ACC112 (cell line): ENCODE data around the gene MAP3K5.
"Not testable (repeated sequence)": the region's sequence is repeated elsewhere in the genome, so short reads cannot be mapped to it uniquely, and the experiment has no call there.

Source experiments
- H2AFZ ChIP-seq: fragments of 200-600 bp; sonication (generic); one replicate; pipeline ENCODE4 v1.6.0; 2017; ENCODE audit warnings: antibody characterized with exemption, low read length; ENCODE audit not compliant: unreplicated experiment
- H3K27ac ChIP-seq: fragments of 200-600 bp; sonication (generic); 2 replicates; pipeline ENCODE4 v1.5.1; 2014; ENCODE audit warnings: low read depth, mild to moderate bottlenecking, antibody characterized with exemption, low read length, moderate library complexity
- H3K27me3 ChIP-seq: fragments of 200-600 bp; sonication (generic); 2 replicates; pipeline ENCODE4 v1.6.1; 2014; ENCODE audit warnings: mild to moderate bottlenecking, antibody characterized with exemption, low read length, moderate library complexity, mixed read lengths; ENCODE audit not compliant: insufficient read depth
- H3K36me3 ChIP-seq: fragments of 200-600 bp; sonication (generic); 2 replicates; pipeline ENCODE4 v1.6.1; 2016; ENCODE audit warnings: mild to moderate bottlenecking, antibody characterized with exemption, low read length, moderate library complexity, mixed read lengths; ENCODE audit not compliant: insufficient read depth
- H3K4me1 ChIP-seq: fragments of 200-600 bp; sonication (generic); one replicate; pipeline ENCODE4 v1.6.1; 2016; ENCODE audit warnings: low read length, mixed read lengths; ENCODE audit not compliant: insufficient read depth, unreplicated experiment, control insufficient read depth
- H3K4me3 ChIP-seq: fragments of 200-600 bp; sonication (generic); 2 replicates; pipeline ENCODE4 v1.5.1; 2014; ENCODE audit warnings: mild to moderate bottlenecking, low read depth, low read length
- H3K79me2 ChIP-seq: fragments of 200-600 bp; sonication (generic); one replicate; pipeline ENCODE4 v1.6.0; 2016; ENCODE audit warnings: low read length; ENCODE audit not compliant: control insufficient read depth, unreplicated experiment, insufficient read depth

MAP3K5 gene

DNA sequence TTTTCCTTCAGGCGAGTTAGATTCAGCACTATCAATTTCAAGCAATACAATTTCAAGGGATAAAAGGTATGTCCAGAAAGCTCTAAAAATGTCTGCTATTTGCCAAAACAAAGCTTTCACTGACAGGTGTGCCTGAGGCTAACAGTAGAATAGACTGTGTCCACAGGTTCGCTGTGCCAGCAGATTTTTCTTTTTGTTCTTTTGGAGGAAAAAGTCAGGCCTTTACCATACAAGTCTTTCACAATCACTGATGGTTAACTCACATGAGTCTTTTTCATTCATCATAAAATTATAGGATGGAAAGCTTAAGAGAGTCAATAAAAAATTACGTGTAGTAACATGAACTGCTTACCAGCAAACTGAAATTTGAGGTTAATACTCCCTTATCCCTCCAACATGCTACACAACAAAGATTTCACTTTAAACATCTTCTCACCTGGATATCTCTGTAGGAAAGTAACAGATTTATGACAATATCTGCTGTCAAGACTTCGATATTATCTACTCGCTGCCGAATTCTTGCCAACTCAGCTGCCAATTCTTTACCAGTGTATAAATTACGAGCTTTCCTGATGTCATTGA, 95.4 kb downstream of the MAP3K5 start:
- no peak overlapping the region for H3K4me3 ChIP-seq
- no peak overlapping the region for H2AFZ ChIP-seq
- no peaks in the 10 kb centered on the region for H3K27me3 ChIP-seq
- H3K36me3 ChIP-seq: 0 out of 2 replicates have a peak, but pooled peaks cover 4% of the 10 kb centered on the region
- no peaks in the 10 kb centered on the region for H3K4me1 ChIP-seq
- H3K27ac ChIP-seq: no peak overlapping the region
- no peaks in the 10 kb centered on the region for H3K79me2 ChIP-seq

DNA sequence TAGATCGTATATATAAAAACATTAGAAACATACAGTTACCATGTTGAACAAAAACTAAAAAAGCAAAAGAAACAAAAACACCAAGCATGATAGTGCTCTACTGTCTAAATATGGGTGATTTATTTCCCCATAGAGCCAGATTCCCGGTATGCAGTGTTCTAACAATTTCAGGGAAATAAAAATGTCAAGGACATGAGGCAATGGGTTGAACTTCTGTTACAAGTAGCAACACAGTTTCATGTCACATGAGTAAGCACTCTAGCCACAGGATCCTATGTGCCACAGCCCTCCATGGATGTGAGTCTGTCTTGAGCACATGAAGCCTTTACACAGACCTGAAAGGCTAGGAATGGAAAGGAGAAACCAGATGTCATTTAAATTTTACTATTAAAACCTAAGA, 96.0 kb downstream of the MAP3K5 start:
- no peaks in the 10 kb centered on the region for H3K27me3 ChIP-seq
- no peak overlapping the region for H3K27ac ChIP-seq
- H3K79me2 ChIP-seq: no peaks in the 10 kb centered on the region
- H3K36me3 ChIP-seq: 0 out of 2 replicates have a peak, but pooled peaks cover 4% of the 10 kb centered on the region
- H3K4me1 ChIP-seq: no peaks in the 10 kb centered on the region
- no peak overlapping the region for H2AFZ ChIP-seq
- no peak overlapping the region for H3K4me3 ChIP-seq

DNA sequence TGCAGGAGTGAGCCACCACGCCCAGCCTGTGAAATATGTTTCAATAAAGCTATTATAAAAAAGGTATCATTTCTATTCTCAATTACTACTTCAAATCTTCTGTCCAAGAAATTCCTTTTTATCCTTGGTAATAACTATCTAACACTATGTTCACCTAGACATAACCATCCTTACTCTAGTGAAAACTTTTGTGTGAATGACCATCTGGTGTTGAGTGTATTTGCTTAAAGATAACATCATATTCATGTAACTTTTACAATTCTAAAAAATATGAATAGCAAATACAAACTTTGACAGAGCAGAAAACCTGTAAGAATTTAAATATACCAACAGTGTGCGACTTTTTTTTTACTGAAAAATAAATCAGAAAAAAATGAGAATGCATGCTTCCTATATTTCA, 96.9 kb downstream of the MAP3K5 start:
- H2AFZ ChIP-seq: no peak overlapping the region
- no peaks in the 10 kb centered on the region for H3K4me1 ChIP-seq
- no peak overlapping the region for H3K27ac ChIP-seq
- H3K79me2 ChIP-seq: no peaks in the 10 kb centered on the region
- H3K36me3 ChIP-seq: 0 out of 2 replicates have a peak, but pooled peaks cover 4% of the 10 kb centered on the region
- H3K27me3 ChIP-seq: no peaks in the 10 kb centered on the region
- H3K4me3 ChIP-seq: no peak overlapping the region

DNA sequence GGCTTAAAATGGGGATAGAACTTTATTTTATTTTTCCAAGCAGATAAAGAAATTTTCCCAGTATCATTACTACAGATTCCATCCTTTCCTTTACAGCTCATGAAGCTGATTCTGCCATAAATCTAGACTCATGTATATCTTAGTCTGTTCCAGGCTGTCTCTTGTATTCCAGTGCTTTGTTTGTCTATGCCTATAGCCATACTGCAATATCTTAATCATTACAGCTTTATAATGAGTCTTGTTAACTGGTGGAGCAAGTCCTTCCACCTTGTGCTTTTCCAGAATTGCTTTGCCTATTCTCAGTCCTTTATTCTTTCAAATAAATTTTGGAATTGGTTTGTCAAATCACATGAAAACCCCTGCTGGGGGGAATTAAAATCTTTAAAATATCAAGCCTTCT, 99.2 kb downstream of the MAP3K5 start:
- no peak overlapping the region for H3K4me3 ChIP-seq
- H3K27me3 ChIP-seq: no peaks in the 10 kb centered on the region
- H3K27ac ChIP-seq: no peak overlapping the region
- 0 out of 2 replicates have a peak, but pooled peaks cover 4% of the 10 kb centered on the region for H3K36me3 ChIP-seq
- no peaks in the 10 kb centered on the region for H3K4me1 ChIP-seq
- H2AFZ ChIP-seq: no peak overlapping the region
- no peaks in the 10 kb centered on the region for H3K79me2 ChIP-seq

DNA sequence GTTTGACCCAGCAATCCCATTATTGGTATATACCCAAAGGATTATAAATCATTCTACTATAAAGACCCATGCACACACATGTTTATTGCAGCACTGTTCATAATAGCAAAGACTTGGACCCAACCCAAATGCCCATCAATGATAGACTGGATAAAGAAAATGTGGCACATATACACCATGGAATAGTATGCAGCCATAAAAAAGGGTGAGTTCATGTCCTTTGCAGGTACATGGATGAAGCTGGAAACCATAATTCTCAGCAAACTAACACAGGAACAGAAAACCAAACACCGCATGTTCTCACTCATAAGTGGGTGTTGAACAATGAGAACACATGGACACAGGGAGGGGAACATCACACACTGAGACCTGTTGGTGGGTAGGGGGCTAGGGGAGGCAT, 104.4 kb downstream of the MAP3K5 start:
- H2AFZ ChIP-seq, H3K79me2 ChIP-seq, H3K36me3 ChIP-seq, H3K4me3 ChIP-seq, H3K27me3 ChIP-seq, H3K27ac ChIP-seq: not testable (repeated sequence)
- H3K4me1 ChIP-seq: peaks cover 19% of the 10 kb centered on the region

DNA sequence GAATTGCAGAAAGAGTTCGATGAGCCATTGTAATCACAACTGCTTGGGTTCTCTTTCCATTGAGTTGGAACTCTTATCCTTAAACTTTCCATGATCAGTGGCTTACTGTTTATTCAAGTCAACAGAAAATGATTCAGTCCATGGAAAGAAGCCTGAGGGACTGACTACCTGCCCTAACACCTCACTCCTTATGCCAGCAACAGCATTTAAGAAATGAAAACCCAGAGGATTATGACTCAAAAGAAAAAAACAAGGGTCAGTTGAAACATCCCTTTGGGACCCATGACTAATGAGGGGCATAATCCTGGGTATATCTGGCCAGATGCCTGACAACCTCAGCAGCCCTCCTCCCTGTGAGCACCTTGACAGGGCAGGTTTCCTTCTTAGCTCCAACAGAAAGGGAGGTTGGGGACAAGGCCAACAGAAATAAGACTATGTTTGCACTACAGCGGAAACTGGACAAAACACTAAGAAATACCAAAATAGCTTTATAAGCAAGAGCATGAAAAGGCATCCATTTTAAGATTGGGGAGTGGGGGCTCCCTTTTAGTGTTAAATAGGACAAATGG, 106.7 kb downstream of the MAP3K5 start:
- Histone ChIP-seq H2AFZ (no peak overlapping the region), H3K4me3 (no peak overlapping the region), H3K27ac (no peak overlapping the region), H3K36me3 (no peaks in the 10 kb centered on the region), H3K27me3 (no peaks in the 10 kb centered on the region), H3K4me1 (peaks cover 19% of the 10 kb centered on the region), H3K79me2 (no peaks in the 10 kb centered on the region)

DNA sequence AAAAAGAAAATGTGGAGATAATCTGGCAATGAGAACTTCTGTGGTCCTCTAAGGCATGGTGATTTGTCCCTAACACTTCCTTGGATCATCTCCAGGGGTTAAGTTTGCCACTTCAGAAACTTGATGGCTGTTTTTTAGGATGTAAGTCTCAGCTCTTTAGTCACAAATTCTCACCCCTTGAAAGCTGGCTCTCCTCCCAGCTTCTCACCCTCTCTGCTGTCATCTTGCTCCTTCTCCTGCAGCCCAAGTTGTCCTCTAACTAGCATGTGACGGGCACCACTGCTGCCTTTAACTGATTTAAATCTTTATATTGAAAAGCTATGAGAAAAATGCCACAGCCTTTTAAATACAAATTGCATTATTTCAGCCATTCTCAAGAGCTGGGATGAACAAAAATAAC, 107.8 kb downstream of the MAP3K5 start:
- H3K4me3 ChIP-seq: no peak overlapping the region
- H3K4me1 ChIP-seq: peaks cover 19% of the 10 kb centered on the region
- no peaks in the 10 kb centered on the region for H3K36me3 ChIP-seq
- no peaks in the 10 kb centered on the region for H3K27me3 ChIP-seq
- H3K27ac ChIP-seq: no peak overlapping the region
- no peaks in the 10 kb centered on the region for H3K79me2 ChIP-seq
- H2AFZ ChIP-seq: no peak overlapping the region

DNA sequence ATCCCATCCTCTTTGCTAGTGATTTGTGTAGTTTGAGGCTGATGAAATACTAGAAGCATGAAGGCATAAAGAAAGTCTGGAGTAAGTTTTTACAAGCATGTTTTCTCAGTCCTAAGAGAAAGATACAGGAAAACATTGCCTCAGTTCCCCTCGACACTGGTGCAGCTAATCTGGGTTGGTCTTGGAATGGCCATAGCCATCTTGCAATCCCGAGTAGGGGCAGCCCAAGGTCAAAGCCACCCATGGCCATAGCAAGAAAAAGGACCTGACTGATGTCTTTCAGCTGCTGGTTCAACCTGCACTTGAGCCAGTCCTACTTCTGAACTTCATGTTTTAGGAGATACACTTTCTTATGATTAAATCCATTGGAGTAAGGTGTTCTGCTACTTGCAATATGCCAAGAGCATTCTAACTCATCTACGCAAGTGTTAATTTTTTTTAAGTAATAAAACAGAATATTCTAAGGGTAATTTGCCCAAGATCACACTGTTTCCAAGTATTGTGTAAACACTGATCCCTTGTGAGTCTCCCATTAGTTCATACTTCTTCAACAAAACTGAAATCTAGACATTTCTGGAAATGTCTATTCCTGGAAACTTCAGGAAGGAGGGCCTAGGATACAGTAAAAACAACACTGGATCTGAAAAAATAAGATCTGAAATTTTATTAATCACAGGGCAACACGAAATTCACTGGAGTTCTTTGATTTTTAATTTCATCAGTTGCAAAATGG, 108.9 kb downstream of the MAP3K5 start:
- peaks cover 19% of the 10 kb centered on the region for H3K4me1 ChIP-seq
- no peak overlapping the region for H2AFZ ChIP-seq
- H3K79me2 ChIP-seq: no peaks in the 10 kb centered on the region
- no peak overlapping the region for H3K27ac ChIP-seq
- no peak overlapping the region for H3K4me3 ChIP-seq
- H3K27me3 ChIP-seq: no peaks in the 10 kb centered on the region
- H3K36me3 ChIP-seq: no peaks in the 10 kb centered on the region

DNA sequence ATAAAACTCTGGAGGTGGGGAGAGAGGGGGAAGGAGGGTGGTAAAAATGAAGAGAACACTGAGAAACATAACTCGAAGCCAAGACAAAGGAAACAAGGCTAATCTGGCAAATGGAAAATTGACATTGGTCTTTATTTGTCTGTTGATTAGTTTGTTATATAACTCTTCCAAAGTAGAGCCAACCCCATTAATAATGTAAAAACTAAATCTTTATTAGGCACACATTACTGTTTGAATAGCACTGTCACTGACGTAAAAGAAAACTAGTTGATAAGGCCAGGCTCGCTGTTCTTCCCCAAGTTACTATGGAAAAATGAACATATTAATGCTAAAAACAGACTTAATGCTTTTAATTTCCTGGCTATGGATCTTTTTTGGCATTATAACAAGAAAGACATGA, 110.0 kb downstream of the MAP3K5 start:
- Histone ChIP-seq H3K4me3 (no peak overlapping the region), H3K27ac (no peak overlapping the region), H3K4me1 (peaks cover 19% of the 10 kb centered on the region), H3K79me2 (no peaks in the 10 kb centered on the region), H3K27me3 (no peaks in the 10 kb centered on the region), H3K36me3 (no peaks in the 10 kb centered on the region), H2AFZ (no peak overlapping the region)

DNA sequence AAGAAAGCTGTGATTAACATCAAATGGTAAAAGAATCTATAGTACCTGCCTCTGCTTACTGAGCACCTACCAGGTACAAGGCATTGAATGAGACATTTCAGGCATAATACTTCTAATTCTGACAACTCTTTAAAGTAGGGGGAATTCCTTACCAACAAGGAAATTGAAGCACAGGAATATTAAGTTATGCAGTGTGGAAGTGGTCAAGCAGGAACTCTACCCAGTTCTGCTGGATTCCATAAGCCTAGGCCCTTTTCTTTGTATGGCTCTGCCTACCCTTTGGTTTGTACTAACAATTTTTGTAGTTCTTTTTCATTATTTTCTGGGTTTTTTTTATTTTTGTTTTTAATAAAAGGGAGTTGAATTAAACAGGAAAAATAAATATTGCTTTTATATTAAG, 114.5 kb downstream of the MAP3K5 start:
- Histone ChIP-seq H3K4me1 (no peaks in the 10 kb centered on the region), H2AFZ (no peak overlapping the region), H3K79me2 (no peaks in the 10 kb centered on the region), H3K27ac (no peak overlapping the region), H3K4me3 (no peak overlapping the region), H3K27me3 (no peaks in the 10 kb centered on the region), H3K36me3 (no peaks in the 10 kb centered on the region)

DNA sequence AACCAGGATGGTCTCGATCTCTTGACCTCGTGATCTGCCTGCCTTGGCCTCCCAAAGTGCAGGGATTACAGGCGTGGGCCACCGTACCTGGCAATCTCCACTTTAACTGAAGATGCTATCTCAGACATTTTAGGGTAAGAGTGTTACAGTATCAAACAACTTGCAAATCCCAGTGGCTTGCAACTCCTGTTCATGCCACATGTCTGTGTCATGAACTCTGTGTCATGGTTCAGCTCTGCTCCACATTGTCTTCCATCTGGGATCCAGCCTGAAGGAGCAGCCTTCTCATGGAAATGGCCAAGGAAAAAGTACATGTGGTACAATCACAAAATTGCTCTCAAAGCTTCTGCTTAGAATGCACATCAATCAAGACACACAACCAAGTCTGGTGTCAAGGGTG, 114.9 kb downstream of the MAP3K5 start:
- Histone ChIP-seq H2AFZ (no peak overlapping the region), H3K4me1 (no peaks in the 10 kb centered on the region), H3K27me3 (no peaks in the 10 kb centered on the region)

More for the DNA sequence above, 114.9 kb downstream of the MAP3K5 start:
- no peak overlapping the region for H3K27ac ChIP-seq
- H3K4me3 ChIP-seq: no peak overlapping the region
- no peaks in the 10 kb centered on the region for H3K79me2 ChIP-seq
- H3K36me3 ChIP-seq: no peaks in the 10 kb centered on the region
